GM10266 (cell line): ENCODE data around the gene NUDT14.

ENCODE experiments used
- DNase-seq: peaks from one replicate; pipeline ENCODE4 v3.0.0; 2012; ENCODE audit errors: extremely low spot score
- CTCF ChIP-seq: IDR thresholded peaks from 2 replicates; pipeline ENCODE4 v1.5.1; 2012; ENCODE audit warnings: mild to moderate bottlenecking, low read depth; ENCODE audit not compliant: control insufficient read depth, insufficient read depth; ENCODE audit errors: missing control alignments

The NUDT14 gene

GRCh38 chr14:105181549-105182295 is 610 bp upstream of the NUDT14 start:
- DNase-seq: no peak
- TF ChIP-seq CTCF: no peak

- DNase-seq: no peak
- TF ChIP-seq CTCF: no peak
Observed at GRCh38 chr14:105179191-105179590, 1.9 kb downstream of the NUDT14 start.

- TF ChIP-seq CTCF: no peak
- no peak for DNase-seq
Observed at GRCh38 chr14:105178868-105179140, 2.3 kb downstream of the NUDT14 start.

GRCh38 chr14:105178069-105178867 is 2.8 kb downstream of the NUDT14 start:
- TF ChIP-seq CTCF: no peak
- DNase-seq: no peak

- no peak for DNase-seq
- no peak for TF ChIP-seq CTCF
Observed at GRCh38 chr14:105177082-105177481, 4.0 kb downstream of the NUDT14 start.

- no peak for TF ChIP-seq CTCF
- DNase-seq: no peak
Observed at GRCh38 chr14:105176513-105176912, 4.6 kb downstream of the NUDT14 start.
